ENCODE measurements around the gene SREK1IP1. TPM values are rescaled to one million over a fixed set of nuclear protein-coding genes. Genes with fewer than 3 reads are reported as not detected.

Gene SREK1IP1
- 10 to 100 TPM; 29.0 to 34.7 TPM for total RNA-seq

DNA sequence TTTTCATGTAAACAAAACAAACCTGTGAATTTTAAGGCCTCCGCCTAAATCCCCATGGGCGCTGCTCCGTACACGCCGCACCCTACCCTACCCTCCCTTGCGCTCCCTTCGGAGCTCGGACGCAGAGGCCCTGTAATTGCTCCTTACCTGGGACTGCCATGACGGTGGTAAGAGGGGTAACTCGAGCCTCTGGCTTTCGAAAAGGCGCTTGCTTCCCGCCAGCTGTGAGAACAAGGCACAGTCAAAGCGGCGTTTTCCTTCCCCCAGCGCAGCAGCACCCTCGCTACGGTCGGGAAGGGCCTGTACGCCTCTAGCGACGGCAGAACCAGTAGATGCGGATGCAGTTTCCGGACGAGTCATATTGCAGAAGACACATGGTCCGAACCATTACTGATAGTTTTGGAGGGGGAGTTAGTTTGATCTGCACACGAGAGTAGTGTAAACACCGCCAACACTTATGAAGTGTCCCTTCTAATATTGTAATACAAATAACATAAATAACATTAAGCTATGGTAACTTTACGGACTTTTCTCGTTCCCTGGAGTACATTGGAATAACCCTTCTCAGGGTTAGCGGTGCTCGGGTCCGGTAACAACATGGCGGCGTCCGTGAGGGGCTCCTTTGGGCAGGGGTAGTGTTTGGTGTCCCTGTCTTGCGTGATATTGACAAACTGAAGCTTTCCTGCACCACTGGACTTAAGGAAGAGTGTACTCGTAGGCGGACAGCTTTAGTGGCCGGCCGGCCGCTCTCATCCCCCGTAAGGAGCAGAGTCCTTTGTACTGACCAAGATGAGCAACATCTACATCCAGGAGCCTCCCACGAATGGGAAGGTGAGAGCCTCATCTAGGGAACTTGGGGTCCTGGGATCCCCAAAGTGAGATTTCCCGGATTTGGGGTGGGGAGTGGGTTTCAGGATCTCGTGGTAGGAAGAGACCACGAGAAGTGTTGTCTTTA lies at the start of gene SREK1IP1, which contains the start of gene CWC27:
SREK1IP1 (minus strand) TSS at position 334 of the 955 bp plus-strand sequence; CDS start at position 160, 174 bp downstream.
CWC27 (plus strand) TSS at position 573 of the 955 bp plus-strand sequence; CDS start at position 790, 217 bp downstream.
- ChIA-PET POLR2A (no interaction called here), CTCF (interaction anchor here (0.8 to 1.2 kb wide), 2 partner anchors 10 to 20 kb away, joined by 3 to 4 read pairs; no protein-coding TSS in a partner anchor)

GRCh38 chr5:64818245-64818644 lies 49.8 kb upstream of the SREK1IP1 start:
- POLR2A ChIA-PET: no interaction called here
- CTCF ChIA-PET: no interaction called here

GRCh38 chr5:64814073-64814472 lies 45.6 kb upstream of the SREK1IP1 start:
- POLR2A ChIA-PET: no interaction called here
- CTCF ChIA-PET: interaction anchor here (0.6 to 1.8 kb wide), 2 partner anchors 567 to 669 kb away, joined by 3 to 5 read pairs; no protein-coding TSS in a partner anchor

GRCh38 chr5:64811050-64811640 lies 42.7 kb upstream of the SREK1IP1 start:
- POLR2A ChIA-PET: no interaction called here
- CTCF ChIA-PET: interaction anchor here (0.8 to 0.9 kb wide), 2 partner anchors 292 to 671 kb away, joined by 3 to 4 read pairs; no protein-coding TSS in a partner anchor

GRCh38 chr5:64807520-64807919 lies 39.0 kb upstream of the SREK1IP1 start:
- ChIA-PET CTCF (no interaction called here), POLR2A (no interaction called here)

GRCh38 chr5:64806537-64806936 lies 38.0 kb upstream of the SREK1IP1 start:
- POLR2A ChIA-PET: no interaction called here
- CTCF ChIA-PET: no interaction called here

DNA sequence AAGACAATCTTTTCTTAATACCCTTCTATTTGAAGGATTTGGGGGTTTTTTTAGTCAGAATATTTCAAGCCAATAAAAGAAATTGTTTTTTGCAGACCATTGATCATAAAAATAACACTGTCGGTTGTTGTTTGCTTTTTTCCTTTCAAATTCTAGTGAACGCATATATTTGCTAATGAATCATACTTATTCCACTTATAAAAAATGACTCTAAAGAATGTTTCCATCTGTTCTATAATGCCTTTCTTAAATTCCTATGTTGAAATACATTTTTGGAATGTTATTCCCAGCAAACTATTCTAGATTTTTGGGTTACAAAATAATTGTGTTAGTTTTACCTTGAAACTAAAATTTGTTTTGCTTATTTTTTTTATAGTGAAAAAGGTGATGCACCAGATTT lies 32.4 kb upstream of the SREK1IP1 start:
- ChIA-PET CTCF (no interaction called here), POLR2A (no interaction called here)

- ChIA-PET CTCF (no interaction called here), POLR2A (no interaction called here)
Measured at GRCh38 chr5:64796301-64796700, 27.8 kb upstream of the SREK1IP1 start.

DNA sequence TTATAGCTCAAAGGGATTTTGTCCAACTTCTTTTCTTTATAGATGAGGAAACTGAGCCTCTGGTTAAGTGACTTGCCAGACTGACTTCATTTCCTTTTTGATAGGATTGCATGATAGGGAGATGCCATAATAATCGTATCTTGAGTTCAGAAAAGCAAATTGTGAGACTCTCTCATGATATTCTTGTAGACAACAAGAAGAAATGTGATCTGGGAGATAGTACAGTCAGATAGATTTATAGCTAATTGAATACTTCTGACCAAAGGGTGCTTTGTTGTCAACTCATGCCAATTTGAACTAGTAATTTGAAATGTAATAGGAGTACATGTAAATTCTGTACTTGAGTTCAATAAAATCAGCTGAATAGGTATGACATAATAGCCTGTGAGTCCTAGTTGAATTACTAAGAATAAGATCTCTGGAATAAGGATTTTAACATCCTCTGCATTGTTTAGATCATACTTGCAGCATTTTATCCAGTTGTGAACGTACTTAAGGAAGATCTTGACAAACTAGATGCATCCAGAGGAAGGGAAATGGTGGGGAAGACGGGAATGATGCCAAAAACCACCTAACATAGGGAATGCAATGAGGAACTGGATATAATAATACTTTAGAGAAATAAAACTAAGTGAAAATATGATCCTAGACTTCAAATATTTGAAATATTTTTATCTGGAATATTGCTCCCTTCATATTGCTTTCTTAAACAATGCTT lies 25.7 kb upstream of the SREK1IP1 start:
- ChIA-PET POLR2A (no interaction called here), CTCF (no interaction called here)

DNA sequence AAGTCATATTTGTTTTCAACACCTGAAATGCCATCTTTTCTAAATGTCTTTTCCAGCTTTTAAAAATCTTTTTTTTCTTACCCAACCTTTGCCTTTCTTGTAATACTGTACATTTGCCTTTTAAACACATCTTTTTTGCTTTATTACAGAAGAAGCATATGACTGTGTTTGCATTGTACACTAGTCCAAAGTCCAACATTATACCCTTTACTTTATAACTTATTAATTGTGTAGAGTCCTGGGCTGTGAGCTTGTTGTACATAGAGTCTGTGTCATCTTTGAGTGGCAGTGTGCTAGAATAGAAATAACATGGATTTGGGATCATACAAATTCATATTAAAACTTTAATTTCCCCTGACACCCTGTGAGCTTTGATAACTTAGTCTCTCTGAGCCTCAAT lies 24.0 kb upstream of the SREK1IP1 start:
- CTCF ChIA-PET: interaction anchor here (1.6 kb wide), 1 partner anchor 154 kb away, joined by 3 read pairs; no protein-coding TSS in a partner anchor
- POLR2A ChIA-PET: no interaction called here

DNA sequence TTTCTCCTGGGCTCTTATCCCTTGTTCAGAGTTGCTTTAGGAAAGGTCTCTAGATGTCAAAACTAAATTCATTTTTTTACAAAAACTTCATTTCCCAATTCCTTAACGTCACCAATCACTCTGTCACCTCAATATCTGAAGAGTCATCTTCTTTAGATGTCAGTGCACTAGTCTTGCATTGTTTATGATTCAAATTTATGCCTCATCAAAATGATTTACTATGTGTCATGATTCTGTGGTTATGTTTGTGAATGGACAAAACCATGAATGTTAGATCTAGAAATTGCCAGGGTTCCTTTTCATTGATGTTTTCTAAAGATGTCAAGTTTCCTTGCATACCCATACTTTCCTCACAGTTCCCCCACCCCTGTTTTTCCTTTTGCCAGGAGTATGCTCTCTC lies 21.7 kb upstream of the SREK1IP1 start:
- ChIA-PET POLR2A (no interaction called here), CTCF (no interaction called here)

GRCh38 chr5:64789457-64789856 lies 21.0 kb upstream of the SREK1IP1 start:
- ChIA-PET POLR2A (interaction anchor here (0.7 kb wide), 1 partner anchor 14 kb away, joined by 3 read pairs; no protein-coding TSS in a partner anchor), CTCF (interaction anchor here (0.8 kb wide), 1 partner anchor 146 kb away, joined by 3 read pairs; no protein-coding TSS in a partner anchor)

DNA sequence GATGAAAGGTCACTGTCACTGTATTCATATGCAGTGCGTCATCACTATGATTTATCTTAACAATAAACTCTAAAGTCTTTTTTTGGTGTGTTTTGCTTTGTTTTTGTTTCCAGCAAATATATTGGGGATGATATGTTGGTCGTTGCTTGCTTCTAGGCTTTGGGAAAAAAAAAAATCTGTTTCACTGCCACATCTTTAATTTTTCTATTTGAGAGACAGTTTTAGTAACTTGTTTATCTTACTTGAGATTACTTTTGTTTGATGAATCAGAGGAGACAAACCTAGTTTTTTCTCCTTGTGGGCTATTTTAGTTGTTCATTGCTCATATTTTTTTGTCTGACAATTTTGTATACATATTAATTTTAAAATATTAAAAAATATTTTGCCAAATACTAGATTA lies 19.7 kb upstream of the SREK1IP1 start:
- ChIA-PET CTCF (interaction anchor here (0.8 kb wide), 1 partner anchor 20 kb away, joined by 3 read pairs; the partner anchor contains the start of genes CWC27 and SREK1IP1), POLR2A (no interaction called here)

- POLR2A ChIA-PET: no interaction called here
Measured at GRCh38 chr5:64786372-64786771, 17.9 kb upstream of the SREK1IP1 start.

DNA sequence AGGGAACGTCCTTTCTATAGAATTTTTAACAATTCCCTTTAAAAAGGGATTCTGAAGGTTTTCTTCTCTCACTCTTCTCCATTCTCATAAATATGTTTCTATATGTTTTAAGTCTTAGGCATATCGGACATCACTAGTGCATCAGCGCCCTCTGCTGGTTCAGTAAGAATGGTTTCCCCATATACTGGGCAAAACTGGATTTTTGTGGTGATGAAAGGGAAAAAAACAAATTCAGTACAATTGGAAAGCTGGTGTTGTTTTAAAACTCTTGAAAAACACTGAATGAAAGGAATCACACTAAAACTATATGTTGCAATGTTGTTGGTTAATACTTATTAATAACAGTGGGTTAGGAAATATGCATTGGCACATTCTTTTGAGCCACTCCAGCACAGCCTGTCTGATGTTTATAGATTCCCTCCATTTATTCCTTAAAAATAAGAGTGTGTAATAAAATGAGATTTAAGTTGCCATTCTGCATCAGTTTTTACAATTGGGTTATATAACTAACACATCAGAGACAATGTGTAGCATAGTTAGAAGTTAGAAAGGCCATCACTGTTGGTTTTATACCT lies 16.0 kb upstream of the SREK1IP1 start:
- ChIA-PET POLR2A (no interaction called here), CTCF (interaction anchor here (1.1 to 1.8 kb wide), 3 partner anchors 12 to 148 kb away, joined by 3 to 7 read pairs (median 7); no protein-coding TSS in a partner anchor)

More at GRCh38 chr5:64786372-64786771, 17.9 kb upstream of the SREK1IP1 start:
- CTCF ChIA-PET: no interaction called here

GRCh38 chr5:64775291-64775690 lies 6.8 kb upstream of the SREK1IP1 start:
- POLR2A ChIA-PET: interaction anchor here (0.6 kb wide), 1 partner anchor 14 kb away, joined by 3 read pairs; no protein-coding TSS in a partner anchor
- CTCF ChIA-PET: interaction anchor here (0.6 kb wide), 1 partner anchor 10 kb away, joined by 5 read pairs; no protein-coding TSS in a partner anchor

DNA sequence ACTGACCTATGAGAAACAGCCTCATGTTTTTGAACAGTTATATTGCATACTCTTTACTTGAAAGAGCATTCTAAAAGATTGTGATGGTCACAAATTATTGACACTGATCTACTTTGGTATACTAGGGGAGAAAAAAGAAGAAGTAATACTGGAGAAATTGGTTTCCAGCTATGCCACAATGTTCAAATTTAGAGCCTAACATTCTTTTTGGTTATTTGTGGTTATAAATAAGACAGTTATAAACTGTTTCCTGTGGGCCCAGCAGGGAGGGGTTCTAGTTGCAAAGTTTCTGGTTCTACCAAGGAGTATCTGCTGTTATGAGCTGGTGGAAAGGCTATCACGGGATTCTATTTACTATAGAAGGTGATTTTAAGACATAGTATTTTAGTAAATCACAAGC lies 5.0 kb upstream of the SREK1IP1 start:
- ChIA-PET POLR2A (no interaction called here), CTCF (no interaction called here)

DNA sequence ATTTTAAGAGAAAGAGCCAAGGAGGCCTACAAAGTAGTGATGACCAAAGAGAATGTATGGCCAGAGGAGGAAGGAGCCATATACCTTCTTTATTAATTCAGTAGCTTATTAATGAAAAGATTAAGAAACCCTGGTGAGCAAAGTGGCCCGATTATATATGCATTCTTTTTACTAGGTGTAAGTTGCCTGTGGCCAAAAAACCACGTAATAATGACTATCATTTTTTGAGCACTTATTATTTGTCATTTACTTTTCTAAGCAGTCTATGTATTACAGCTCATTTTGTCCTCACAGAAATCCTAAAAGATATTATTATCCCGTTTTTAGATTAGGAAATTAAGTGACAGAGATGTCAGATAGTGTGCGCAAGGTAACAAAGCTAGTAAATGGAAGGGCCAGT lies 3.2 kb upstream of the SREK1IP1 start:
- CTCF ChIA-PET: interaction anchor here (1.5 kb wide), 1 partner anchor 12 kb away, joined by 7 read pairs; no protein-coding TSS in a partner anchor
- POLR2A ChIA-PET: no interaction called here

- ChIA-PET POLR2A (no interaction called here), CTCF (no interaction called here)
Measured at GRCh38 chr5:64769855-64770254, 1.4 kb upstream of the SREK1IP1 start.
